ENCODE data around the gene FBXO17. TPM values are rescaled to one million over a fixed set of nuclear protein-coding genes. Genes with fewer than 3 reads are reported as not detected.

The FBXO17 gene
- total and polyA plus RNA-seq, 2 of the 13 experiments (the other 11 are each of a cell fraction or from before 2014, with no cell fraction given): 22.1 to 58.7 TPM

- TF ChIP-seq, protein P1, sequence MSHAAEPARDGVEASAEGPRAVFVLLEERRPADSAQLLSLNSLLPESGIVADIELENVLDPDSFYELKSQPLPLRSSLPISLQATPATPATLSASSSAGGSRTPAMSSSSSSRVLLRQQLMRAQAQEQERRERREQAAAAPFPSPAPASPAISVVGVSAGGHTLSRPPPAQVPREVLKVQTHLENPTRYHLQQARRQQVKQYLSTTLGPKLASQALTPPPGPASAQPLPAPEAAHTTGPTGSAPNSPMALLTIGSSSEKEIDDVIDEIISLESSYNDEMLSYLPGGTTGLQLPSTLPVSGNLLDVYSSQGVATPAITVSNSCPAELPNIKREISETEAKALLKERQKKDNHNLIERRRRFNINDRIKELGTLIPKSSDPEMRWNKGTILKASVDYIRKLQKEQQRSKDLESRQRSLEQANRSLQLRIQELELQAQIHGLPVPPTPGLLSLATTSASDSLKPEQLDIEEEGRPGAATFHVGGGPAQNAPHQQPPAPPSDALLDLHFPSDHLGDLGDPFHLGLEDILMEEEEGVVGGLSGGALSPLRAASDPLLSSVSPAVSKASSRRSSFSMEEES (CRISPR knock-in tag; IDR thresholded peaks at IDR 0.05): no peak
- TF ChIP-seq BORCS8-MEF2B (CRISPR knock-in tag; IDR thresholded peaks at IDR 0.05) (no peak), HINFP (CRISPR knock-in tag; IDR thresholded peaks at IDR 0.05; ENCODE audit: low read depth) (no peak), ZNF292 (CRISPR knock-in tag; IDR thresholded peaks at IDR 0.05; ENCODE audit: borderline replicate concordance, low read depth) (no peak), FLYWCH1 (CRISPR knock-in tag; IDR thresholded peaks at IDR 0.05) (no peak), NCOA5 (CRISPR knock-in tag; IDR thresholded peaks at IDR 0.05) (no peak), ZNF317 (CRISPR knock-in tag; IDR thresholded peaks at IDR 0.05) (no peak), ZNF543 (CRISPR knock-in tag; IDR thresholded peaks at IDR 0.05) (no peak), ZNF12 (CRISPR knock-in tag; IDR thresholded peaks at IDR 0.05) (no peak), JARID2 (CRISPR knock-in tag; IDR thresholded peaks at IDR 0.05; ENCODE audit: insufficient replicate concordance) (no peak), SRY (CRISPR knock-in tag; IDR thresholded peaks at IDR 0.05) (peak; percentile 42), ZBTB20 (CRISPR knock-in tag; IDR thresholded peaks at IDR 0.05; ENCODE audit: borderline replicate concordance, low read depth) (no peak), ZNF225 (CRISPR knock-in tag; IDR thresholded peaks at IDR 0.05) (0 out of 2 replicates have a peak, but pooled peaks have one; percentile 8), THAP11 (CRISPR knock-in tag; IDR thresholded peaks at IDR 0.05) (no peak), MED13 (CRISPR knock-in tag; IDR thresholded peaks at IDR 0.05) (no peak), ZFX (CRISPR knock-in tag; IDR thresholded peaks at IDR 0.05; ENCODE audit: low read depth) (peak; percentile 79), HNRNPL (IDR thresholded peaks at IDR 0.05; ENCODE audit: low read depth, low read length) (no peak), ETS1 (CRISPR knock-in tag; IDR thresholded peaks at IDR 0.05) (no peak), ZNF546 (CRISPR knock-in tag; conservative IDR thresholded peaks at IDR 0.05) (0 out of 2 replicates have a peak, but pooled peaks have one; percentile 42)
- TF ChIP-seq, protein P2, sequence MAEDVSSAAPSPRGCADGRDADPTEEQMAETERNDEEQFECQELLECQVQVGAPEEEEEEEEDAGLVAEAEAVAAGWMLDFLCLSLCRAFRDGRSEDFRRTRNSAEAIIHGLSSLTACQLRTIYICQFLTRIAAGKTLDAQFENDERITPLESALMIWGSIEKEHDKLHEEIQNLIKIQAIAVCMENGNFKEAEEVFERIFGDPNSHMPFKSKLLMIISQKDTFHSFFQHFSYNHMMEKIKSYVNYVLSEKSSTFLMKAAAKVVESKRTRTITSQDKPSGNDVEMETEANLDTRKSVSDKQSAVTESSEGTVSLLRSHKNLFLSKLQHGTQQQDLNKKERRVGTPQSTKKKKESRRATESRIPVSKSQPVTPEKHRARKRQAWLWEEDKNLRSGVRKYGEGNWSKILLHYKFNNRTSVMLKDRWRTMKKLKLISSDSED (CRISPR knock-in tag; IDR thresholded peaks at IDR 0.05): no peak
- TF ChIP-seq, protein P3, sequence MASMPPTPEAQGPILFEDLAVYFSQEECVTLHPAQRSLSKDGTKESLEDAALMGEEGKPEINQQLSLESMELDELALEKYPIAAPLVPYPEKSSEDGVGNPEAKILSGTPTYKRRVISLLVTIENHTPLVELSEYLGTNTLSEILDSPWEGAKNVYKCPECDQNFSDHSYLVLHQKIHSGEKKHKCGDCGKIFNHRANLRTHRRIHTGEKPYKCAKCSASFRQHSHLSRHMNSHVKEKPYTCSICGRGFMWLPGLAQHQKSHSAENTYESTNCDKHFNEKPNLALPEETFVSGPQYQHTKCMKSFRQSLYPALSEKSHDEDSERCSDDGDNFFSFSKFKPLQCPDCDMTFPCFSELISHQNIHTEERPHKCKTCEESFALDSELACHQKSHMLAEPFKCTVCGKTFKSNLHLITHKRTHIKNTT (CRISPR knock-in tag; IDR thresholded peaks at IDR 0.05): no peak
These were observed at the start of gene FBXO17 (continued) for GRCh38 chr19:38975214-38975860.
